Stimulated activated CD4-positive, alpha-beta T cell treated with anti-CD3 and anti-CD28 coated beads, Interleukin-12 subunit alpha, Interleukin-12 subunit beta, amount 100 ng/mL, for 24 hours (primary cell): ENCODE results near the gene CILP.

Experiments
- DNase-seq, 2 experiments: peaks; one replicate each; pipeline ENCODE4 v3.0.0-alpha.2; 2020; ENCODE audit warnings: low read depth in 2 of 2

Gene CILP

DNA sequence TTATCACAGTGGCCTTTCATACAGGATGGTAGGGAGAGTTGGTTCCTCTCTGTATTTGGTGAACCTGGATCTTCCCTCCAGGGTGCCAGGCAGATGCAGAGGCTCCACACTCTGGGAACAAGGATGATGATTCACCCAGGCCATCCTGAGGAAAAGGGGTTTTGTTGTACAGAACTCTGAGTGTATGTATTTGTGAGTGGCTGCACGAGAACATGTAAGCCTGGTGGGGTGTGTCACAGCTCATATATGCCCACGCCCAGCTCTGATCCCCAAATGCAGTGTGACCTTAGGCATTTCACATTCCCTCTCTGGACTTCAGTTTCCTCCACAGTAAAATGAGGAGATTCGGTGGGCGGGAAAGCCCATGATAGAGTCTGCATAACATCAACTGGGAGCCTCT is 11.6 kb upstream of the CILP start:
- DNase-seq: no peak

DNA sequence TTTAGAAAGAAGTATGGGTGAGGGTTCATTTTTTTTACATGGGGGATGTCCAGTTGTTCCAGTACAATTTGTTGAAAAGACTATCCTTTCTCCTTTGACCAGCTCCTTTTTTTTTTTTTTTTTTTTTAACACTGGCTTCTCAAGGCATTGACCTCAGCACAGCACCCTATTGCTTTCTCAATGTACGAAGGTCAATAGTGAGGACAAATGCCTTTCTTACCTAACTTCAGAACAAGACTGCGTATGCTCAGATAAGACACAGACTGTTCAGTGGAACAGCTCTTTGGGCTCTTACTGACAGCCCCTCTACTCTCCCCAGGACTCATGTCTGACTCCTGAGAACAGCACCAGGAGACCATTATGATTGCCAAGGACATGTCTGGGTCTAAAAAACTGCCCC is 10.4 kb upstream of the CILP start:
- no peak for DNase-seq

GRCh38 chr15:65219137-65219536 is 7.9 kb upstream of the CILP start:
- no peak for DNase-seq

DNA sequence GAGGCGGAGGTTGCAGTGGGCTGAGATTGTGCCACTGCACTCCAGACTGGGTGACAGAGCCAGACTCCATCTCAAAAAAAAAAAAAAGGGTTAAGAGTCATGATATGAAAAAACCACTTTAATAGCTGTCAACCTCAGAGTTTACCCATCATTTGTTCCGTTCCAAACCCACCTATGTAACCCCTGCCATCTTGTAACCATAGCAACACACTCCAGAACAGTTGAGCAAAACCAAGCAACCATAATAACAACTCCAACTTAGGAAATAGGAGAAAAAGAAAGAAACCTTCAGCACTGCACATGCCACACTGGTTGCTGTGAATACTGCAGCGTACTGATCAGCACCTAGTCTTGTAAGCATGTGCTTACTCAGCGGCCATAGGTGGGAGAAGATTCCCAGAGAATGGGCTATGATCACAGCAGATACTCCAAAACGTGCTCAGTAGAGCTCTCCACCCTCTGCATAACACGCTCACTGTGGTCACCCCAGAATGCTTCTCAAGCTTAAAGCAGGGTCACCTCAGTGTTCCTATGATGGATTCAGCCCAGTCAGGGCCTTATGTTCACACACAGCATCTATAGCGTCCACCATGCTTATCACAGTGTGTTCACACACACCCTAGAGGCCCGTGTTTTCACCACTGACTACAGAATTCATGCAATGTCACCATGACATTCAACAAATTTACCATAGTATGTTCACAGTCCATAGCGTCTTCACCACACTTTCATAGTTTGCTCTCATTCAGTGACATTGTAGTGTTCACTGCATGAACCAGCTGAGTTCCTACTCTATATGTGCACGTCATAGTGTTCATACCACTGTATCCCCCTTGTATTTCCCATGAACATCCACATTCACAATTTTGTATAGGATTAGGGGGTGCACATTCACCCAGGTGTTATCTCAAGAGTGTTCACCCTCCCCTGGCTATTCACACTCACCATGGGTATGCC is 6.5 kb upstream of the CILP start:
- DNase-seq: no peak

DNA sequence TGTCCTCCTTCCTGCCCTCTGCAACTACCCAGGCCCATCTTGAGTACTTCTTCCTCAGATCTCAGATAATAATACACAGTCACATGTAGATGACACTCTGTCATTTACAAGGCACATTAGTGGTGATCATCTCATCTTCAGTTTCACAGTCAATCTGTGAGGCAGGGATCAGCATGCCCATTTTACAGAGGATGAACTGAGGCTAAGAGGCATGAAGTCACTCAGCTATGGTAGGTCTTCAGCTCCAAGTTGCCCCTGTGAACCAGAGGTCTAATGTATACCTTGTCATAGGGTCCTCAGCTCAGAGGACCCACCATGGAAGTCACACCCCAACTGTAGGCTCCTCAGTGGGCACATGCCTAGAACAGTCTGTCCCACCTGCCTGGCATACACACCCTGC is 4.2 kb upstream of the CILP start:
- no peak for DNase-seq

- no peak for DNase-seq
These were observed 2.7 kb upstream of the CILP start for GRCh38 chr15:65214010-65214409.

GRCh38 chr15:65213241-65213640 is 2.0 kb upstream of the CILP start:
- no peak for DNase-seq

DNA sequence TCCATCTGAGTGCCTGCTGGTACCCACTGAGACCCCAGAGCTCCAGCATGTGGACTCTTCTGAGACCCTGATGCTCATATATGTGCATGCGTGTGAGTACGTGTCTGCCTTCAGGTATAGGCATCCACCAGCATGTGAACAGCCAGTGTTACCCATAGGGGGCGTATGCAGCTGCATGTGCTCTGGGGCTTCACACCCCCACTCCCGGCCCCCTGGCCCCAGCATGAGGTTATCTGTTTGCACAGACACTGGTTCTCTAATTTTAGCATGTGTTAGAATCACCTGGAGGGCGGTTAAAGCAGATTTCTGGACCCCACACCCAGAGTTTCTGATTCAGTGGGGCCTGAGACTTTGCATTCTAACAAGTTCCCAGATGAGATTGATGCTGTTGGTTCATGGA is 824 bp upstream of the CILP start:
- peak; percentile 7 to 19 for DNase-seq

GRCh38 chr15:65211482-65211982 is 259 bp upstream of the CILP start:
- no peak for DNase-seq

- no peak for DNase-seq
These were observed 1.3 kb downstream of the CILP start for GRCh38 chr15:65209701-65210643.

DNA sequence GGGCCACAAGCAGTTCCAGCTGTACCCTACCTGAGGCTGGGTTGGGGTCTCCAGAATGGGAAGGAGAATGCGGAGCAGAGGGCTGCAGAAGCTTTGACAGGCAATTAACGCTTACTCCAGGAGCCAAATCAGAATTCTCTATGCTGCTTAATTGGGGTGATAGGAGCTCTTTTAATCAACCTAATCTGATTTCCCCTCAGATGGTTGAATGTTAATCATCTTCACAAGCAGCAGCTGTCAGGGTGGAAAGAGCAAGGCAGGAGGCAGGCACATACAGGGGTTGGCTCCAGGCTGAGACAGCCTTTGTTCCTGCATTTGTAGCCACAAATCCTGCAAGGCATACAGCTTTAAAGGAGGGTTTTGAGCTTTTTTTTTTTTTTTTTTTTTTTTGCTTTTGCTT is 2.6 kb downstream of the CILP start:
- DNase-seq: no peak

DNA sequence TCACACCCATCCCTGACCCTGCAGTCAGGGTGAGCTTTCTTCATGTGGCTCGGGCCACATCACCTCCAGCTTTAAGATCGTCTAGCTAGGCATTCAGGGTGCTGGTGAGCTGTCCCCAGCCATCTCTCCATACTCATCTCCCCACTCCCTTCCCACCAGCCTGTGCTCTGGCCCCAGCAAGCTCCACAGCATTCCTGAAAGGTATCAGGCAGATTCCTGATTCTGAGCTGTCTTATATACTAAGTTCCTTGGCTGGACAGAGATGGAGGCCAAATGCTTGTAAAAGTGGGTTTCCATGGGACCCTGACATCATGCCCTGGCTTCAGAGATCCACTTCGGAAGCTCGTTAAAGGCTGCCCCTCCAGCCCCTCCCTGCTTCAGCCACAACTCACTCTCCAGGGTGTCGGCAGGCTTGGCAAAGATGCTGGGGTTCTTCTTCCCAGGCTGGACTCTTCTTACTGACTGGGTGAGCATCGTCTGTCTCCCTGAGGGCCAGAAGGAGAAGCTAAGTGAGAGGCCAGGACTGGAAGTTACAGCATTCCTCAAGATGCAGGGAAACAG is 3.9 kb downstream of the CILP start:
- DNase-seq: no peak

DNA sequence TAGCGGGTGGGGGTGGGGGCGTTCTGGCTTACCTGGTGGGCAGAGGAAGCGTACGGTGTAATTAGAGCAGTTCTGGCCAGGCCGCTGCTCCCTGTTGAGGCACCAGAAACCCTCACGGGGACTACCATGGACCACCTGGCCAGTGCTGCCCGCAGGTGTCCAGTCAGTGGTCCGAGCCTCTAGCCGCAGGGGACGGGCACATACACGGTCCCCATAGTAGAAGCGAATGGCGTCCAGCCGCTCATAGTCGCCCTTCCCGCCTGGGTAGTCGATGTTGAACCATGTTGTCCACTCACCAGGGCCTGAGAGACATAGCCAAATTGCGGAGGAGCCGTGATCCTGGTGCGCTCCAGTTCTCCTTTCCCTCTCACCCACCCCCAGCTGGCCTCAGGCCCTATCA is 4.5 kb downstream of the CILP start:
- DNase-seq: no peak

DNA sequence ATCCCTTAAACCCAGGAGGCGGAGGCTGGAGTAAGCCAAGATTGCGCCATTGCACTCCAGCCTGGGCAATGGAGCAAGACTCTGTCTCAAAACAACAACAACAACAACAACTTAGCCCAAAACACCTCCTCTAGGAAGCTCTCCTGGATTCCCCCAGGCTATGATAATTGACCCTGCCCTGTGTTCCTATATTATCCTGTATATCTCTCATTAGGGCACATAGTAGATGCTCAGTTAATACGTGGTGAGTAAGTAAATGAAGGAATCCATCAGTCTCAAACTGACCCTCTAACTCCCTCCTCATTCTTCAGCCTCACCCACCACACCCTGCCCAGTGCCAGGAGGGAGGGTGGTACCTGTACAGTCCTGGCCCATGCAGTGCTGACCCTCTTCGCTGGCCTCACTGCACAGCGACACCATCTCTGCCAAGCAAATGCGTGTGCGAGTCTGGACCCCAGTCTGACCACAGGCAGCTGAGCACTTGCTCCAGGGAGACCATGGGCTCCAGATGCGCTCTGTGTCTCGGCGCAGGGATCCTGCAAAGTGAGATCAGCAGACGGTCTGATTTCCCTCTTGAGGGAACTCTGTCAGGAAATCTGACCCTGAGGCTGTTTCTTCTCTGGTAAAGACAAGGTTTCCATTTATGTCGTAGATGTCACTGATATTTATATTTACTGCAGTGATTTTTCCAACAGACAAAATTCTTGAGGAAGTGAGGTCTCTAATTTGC is 6.2 kb downstream of the CILP start:
- no peak for DNase-seq

DNA sequence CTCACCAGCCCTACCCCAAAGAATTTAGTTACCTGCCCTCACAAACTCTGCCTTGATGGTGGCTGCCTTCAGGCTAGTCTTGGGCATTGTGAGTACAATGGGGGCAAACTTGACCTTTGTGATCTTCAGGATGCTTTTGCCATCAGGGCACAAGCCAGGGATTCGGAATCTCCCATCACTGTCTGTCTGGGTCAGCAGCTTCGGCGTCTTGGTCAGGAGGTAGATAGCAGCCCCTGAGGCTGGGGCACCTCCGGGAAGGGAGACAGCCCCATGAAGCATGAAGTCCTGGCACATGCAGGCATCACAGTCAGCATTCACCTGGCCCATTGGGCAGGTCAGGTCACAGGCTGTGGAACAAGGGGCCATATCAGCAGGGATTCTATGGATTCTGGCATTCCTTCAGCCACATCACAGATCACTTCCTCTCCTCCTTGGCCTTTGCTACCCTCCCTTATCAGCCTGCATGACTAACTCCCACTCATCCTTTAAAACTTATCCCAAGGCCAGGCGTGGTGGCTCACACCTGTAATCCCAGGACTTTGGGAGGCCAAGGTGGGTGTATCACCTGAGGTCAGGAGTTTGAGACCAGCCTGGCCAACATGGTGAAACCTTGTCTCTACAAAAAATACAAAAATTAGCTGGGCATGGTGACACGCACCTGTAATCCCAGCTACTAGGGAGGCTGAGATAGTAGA is 6.9 kb downstream of the CILP start:
- DNase-seq: no peak

DNA sequence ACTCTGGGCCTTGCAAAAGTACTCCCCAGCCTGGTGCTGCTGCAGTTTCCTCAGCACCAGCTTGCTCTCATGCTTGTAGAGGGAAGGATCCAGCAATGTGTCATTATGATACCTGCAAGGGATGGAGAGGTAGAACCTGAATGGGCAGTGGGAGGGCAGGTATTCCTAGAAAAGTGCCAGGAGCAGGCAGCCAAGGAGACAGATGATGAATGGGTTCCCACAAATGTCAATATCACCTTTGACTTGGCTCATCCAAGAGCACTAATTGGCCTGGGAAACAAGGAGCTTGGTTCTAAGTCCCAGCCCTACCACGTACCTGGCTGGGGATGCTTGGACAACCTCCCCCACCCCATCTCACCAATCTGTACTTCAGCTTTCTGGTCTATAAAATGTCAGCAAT is 9.4 kb downstream of the CILP start:
- no peak for DNase-seq

DNA sequence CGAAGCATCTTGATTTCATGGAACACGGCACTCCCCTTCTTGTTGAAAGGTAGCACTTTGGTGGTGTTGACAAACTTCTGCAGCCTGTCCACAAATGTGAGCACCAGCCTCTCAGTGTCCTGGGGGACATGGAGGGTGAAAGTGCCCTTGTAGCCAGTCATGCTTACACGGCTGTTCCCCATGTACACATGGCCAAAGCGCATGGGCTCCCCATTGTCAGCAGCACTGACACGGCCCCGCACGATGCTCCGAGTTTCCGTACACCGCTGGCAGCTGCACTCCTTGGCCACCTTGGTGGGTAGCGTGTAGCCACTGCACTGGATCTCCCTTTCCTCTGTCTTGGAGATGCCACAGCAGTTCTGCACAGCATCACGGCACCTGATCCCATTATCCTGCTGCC is 12.7 kb downstream of the CILP start:
- DNase-seq: no peak

DNA sequence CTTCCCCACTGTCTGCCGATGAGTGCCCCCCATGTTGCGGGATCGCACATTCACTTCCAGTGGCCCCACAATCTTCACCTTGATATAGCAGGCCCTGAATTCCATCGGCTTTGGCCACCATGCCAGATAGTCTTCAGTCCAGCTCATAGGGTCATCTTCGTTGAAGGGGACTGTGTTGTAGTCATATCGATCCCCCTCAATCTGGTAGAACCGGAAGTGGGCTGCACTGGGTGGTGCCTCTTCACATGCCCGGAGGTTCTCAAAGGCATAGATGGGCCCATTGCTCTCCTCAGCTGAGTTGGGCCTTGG is 14.0 kb downstream of the CILP start:
- no peak for DNase-seq

GRCh38 chr15:65196637-65197336 is 14.5 kb downstream of the CILP start:
- no peak for DNase-seq

GRCh38 chr15:65195548-65195923 is 15.7 kb downstream of the CILP start:
- DNase-seq: no peak
